Right hindlimb (tissue), 1 donor: ENCODE measurements around the gene VN1R5.
"Not testable (repeated sequence)": the region's sequence is repeated elsewhere in the genome, so short reads cannot be mapped to it uniquely, and the experiment has no call there.

ENCODE experiments used
- DNase-seq: peaks from one replicate; pipeline ENCODE4 v3.0.0-alpha.2; 2018

VN1R5 gene

DNA sequence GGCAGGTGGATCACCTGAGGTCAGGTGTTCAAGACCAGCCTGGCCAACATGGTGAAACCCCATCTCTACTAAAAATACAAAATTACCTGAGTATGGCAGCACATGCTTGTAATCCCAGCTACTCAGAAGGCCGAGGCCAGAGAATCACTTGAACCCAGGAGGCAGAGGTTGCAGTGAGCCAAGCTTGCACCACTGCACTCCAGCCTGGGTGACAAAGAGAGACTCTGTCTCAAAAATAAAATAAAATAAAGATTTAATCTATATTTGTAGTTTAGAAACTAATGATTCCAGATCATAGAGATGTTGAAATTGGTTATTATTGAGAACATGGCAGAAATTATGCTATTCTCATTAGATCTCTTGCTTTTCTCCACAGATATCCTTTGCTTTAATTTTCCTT, at the start of gene VN1R5:
VN1R5 (plus strand) TSS at position 301 of the 400 bp plus-strand sequence.
- not testable (repeated sequence) for DNase-seq

DNA sequence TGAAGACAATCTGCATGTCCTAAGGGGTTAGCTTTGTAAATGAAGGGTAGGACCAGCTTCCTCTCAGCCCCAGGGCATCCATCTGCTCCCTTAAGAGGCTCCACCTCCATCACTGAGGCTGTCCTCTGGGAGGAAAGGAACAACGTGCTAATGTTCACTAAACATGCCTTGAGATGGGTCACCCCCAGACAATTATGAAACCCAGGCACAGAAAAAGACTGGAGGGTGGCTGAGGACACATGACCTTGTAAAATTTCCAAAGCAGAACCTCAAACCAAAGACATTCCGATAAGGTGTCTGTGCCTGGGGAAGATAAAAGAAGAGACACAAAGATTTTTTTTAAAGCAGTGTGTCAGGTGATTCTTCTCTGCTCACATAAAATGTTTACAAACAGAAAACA, 46.5 kb upstream of the VN1R5 start:
- no peak for DNase-seq

DNA sequence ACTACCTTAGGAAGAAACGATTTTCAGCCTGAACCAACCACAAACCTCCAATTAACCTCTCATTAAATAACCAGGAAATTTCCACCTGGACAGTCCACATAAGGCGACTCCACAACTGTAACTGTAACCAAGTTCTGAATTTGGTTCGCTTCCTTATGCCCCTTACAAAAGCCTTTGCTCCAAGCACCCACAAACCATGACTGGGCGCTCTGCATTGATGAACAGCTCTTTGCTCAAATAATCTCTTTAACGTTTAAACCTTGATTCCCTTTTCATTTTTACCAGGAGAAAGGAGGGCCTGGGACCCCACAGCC, 45.9 kb upstream of the VN1R5 start:
- no peak for DNase-seq

- peak; percentile 97 for DNase-seq
These were observed 45.3 kb upstream of the VN1R5 start for GRCh38 chr1:247210376-247211117.

GRCh38 chr1:247211339-247211738, 44.5 kb upstream of the VN1R5 start:
- no peak for DNase-seq

DNA sequence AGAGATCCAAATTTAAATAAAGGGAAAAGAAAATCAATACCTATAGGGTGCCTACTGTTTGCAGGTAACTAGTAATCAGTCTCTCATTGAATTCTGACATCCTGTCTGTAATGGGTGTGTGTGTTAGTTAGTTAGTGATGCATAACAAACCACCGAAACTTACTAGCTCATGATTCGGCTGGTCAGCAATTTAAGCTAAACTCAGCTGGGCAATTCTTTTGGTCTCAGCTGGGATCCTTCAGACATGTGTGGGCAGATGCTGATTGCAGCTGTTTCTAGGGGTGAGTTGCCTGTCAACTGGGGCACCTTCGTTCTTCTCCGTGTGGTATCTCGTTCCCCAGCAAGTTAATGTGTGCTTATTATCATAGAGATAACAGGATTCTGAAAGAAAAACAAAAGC, 43.9 kb upstream of the VN1R5 start:
- DNase-seq = no peak

- DNase-seq = no peak
These were observed 43.0 kb upstream of the VN1R5 start for GRCh38 chr1:247212627-247213617.

DNA sequence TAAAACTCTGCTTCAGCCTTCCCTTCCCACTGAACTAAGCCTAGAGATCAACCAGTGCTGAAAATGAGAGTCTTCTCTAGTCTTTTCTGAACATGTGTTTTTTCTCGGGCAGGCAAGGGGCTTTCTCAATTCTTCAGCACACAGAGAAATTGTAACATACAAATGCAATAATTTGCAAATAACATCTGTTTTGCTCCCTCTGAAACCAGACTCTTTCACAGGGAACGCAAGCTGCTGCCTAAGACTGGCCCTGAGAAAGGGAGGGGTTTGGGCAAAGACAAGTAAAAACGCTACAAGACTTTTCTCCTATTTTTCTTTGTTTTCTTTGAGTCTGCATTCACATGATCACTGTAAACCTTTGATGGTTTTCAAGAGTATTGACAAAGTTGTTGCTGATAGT, 39.6 kb upstream of the VN1R5 start:
- DNase-seq = no peak

- DNase-seq = no peak
These were observed 37.7 kb upstream of the VN1R5 start for GRCh38 chr1:247218121-247218651.

GRCh38 chr1:247220280-247220679, 35.6 kb upstream of the VN1R5 start:
- not testable (repeated sequence) for DNase-seq

DNA sequence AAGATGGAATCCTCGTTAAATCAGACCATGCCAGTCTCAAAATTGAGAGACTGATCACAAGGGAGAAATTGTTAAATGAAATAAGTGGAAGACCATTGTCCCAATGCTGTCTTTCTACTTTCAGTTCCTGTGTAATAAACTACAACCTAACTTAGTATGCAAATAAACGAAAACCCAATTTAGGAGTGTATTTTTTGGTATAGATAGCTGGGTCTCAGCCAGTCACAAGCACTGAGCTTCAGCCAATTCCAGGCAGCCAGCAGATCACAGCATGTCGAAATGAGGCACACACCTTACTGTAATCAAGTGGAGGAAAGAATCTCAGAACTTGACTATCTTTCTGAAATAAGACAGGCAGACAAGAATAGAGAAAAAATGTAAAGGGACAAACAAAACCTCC, 33.0 kb upstream of the VN1R5 start:
- DNase-seq = no peak

- no peak for DNase-seq
These were observed 31.1 kb upstream of the VN1R5 start for GRCh38 chr1:247224822-247225221.

DNA sequence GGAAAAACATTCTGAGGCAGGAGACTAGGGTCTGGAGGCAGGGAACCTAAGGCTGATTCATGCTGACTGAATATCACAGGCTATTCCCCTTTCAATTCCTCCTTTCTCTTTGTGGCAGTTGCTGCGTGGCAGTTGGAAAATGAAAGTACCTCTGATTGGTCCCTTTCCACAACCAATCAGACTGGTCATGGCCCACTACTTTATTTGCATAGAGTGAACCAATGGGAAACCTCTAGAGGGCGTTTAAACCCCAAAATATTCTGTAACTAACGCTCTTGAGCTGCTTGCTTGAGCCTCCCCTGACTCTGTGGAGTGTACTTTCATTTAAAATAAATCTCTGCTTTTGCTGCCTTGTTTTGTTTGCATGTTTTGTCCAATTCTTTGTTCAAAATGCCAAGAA, 27.7 kb upstream of the VN1R5 start:
- no peak for DNase-seq

- DNase-seq = no peak
These were observed 14.2 kb upstream of the VN1R5 start for GRCh38 chr1:247241691-247242090.

- no peak for DNase-seq
These were observed 12.2 kb upstream of the VN1R5 start for GRCh38 chr1:247243524-247244137.

- no peak for DNase-seq
These were observed 9.4 kb upstream of the VN1R5 start for GRCh38 chr1:247246325-247247115.

GRCh38 chr1:247247568-247247967, 8.3 kb upstream of the VN1R5 start:
- no peak for DNase-seq

DNA sequence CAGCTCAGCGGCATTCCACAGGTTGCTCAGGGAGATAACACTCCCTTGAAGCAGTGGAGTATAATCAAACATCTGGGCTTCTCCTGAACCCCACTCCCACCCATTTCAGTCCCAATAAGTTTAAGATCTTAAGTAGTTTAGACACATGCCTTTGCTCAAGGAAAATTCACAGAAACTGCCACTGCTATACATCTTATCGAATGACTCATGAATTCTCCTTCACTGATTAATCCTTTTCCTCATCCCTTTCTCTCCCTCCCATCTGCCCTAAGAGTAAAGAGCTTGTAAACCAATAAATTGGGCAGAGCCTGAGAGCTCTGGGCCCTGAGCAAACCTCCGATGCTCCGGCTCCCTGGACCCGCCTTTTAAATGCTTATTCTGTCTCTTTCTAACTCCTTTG, 10.2 kb downstream of the VN1R5 start:
- DNase-seq = no peak

- DNase-seq = no peak
These were observed 12.6 kb downstream of the VN1R5 start for GRCh38 chr1:247268390-247269045.

GRCh38 chr1:247269133-247269532, 13.3 kb downstream of the VN1R5 start:
- no peak for DNase-seq

- DNase-seq = no peak
These were observed 14.1 kb downstream of the VN1R5 start for GRCh38 chr1:247270003-247270402.

GRCh38 chr1:247273013-247273412, 17.1 kb downstream of the VN1R5 start:
- DNase-seq = peak; percentile 41
